GM12801 (cell line): ENCODE results near the gene PLEKHA5.

Source experiments
- TF ChIP-seq, protein P1 (sequence below): IDR thresholded peaks from one replicate; pipeline ENCODE4 v1.5.1; 2011; ENCODE audit warnings: control low read depth; ENCODE audit not compliant: insufficient read length; ENCODE audit errors: extremely low read depth

PLEKHA5 gene

DNA sequence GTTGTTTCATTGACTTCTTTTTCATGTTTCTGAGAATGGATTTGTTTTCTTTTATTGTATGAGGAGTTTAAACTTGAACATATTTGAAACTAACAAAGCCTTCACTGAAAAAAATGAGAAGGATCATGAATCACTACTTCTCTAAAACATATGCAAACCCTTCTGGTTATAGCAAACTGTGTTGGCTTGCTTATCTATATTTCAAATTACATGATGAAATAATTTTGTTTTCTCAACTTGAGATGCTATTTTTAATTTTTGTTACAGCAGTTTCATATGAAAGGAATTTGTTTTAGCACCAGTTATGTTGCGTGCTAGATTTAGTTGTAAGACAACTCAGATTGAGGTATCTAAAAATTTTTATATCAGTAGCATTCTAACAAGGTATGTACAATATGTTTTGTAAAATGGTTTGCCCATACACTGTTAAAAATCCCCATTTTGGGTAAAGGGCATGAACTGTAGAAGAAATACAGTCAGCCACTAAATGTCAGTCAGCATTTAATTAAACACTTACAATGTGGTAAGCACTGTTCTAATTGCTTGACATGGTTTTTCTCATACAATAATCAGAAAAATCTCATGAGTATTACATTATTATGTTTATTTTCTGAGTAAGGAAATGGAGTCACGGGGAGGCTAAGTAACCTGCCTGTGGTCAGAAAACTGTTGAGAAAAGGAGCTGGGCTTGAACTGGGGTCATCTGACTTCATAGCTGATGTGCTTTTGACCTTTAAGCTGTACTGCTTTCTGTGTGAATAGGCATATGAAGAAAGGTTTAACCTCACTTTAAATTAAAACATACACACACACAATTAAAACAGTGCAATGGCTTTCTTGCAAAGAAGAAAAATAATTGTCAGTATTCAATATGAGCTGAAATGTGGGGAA, 105.7 kb downstream of the PLEKHA5 start:
- TF ChIP-seq, protein P1, sequence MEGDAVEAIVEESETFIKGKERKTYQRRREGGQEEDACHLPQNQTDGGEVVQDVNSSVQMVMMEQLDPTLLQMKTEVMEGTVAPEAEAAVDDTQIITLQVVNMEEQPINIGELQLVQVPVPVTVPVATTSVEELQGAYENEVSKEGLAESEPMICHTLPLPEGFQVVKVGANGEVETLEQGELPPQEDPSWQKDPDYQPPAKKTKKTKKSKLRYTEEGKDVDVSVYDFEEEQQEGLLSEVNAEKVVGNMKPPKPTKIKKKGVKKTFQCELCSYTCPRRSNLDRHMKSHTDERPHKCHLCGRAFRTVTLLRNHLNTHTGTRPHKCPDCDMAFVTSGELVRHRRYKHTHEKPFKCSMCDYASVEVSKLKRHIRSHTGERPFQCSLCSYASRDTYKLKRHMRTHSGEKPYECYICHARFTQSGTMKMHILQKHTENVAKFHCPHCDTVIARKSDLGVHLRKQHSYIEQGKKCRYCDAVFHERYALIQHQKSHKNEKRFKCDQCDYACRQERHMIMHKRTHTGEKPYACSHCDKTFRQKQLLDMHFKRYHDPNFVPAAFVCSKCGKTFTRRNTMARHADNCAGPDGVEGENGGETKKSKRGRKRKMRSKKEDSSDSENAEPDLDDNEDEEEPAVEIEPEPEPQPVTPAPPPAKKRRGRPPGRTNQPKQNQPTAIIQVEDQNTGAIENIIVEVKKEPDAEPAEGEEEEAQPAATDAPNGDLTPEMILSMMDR, result no peak

DNA sequence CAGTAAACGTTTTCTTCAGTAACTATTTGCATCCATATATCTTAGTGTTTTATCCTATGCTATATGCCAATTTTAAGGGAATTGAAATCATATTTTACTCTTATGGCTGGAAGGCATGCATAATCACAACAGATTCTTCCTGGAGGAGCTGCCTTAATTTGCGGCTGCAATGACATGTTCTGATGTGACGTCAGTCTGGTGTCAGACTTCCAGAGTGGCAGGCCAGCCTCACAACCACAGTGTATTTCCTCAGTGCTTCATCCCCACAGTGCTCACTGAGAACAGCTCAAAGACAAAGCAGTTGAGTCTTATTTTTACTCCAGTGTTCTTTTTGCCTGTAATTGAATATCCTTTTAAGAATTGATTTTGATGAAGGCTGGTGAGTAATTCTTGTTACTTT, 107.1 kb downstream of the PLEKHA5 start:
- TF ChIP-seq, protein P1, result no peak

DNA sequence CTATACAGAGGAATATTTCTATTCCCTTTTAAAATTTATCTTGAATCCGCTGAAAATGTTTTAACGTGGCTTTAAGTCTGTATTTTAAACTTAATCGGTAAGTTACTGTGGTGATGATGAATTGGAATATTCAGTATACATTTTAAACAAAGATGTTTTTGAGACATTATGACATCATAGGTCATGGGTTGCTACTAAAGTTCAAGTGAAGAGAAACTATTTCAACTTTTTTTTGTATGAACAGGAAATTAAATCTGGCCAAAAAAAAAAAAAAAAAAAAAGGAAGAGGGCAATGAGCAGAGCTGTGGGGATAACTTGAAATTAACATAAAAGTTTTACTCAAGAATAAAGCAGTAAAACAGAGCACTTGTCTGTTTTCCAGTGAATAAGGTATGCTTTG, 109.0 kb downstream of the PLEKHA5 start:
- TF ChIP-seq, protein P1, result no peak

DNA sequence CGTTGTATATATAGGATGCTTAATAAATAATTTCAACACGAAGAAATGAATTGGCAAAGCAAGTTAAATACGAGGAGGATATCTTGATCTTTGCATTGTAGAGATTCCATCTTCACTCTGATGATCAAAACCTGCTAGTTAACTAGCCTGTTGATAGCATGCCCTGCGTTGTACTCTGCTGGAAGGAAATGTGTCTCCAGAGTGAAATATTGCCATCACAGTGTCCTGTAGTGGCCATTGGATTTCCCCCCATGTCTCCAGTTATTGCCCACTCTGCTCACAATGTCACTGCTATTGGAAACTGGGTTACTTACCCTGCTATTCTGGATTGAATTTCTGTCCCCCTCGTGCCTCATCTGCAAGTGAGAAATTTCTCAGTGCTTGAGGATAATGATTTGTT, 109.6 kb downstream of the PLEKHA5 start:
- TF ChIP-seq, protein P1, result no peak

DNA sequence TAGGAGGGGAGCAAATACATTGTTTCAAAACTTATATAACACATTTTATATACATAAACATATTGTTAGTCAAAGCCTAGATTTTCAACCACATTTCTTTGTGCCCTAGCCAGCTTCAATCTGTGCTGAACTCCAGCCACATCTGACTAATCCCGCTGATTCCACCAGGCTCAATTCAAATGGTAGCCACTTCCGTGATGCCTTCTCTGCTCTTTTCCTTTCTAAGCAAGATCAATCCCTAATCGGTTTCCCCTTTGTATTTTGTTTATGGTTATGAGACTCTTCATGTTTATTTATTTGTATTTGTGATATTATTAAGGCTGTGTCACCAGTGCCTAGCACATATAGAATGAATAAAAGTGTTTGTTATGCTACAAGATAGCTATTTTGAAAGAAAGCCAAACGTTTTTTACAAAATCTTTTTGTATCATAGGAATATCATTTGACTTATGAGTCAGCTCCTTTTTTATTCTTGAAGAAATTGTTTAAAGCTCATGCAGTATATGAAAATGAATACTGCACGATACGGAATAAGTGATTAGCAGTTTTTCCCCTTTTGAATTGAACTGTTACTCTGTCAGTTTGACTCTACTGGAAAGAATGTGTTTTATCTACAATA, 110.2 kb downstream of the PLEKHA5 start:
- TF ChIP-seq, protein P1, result no peak

DNA sequence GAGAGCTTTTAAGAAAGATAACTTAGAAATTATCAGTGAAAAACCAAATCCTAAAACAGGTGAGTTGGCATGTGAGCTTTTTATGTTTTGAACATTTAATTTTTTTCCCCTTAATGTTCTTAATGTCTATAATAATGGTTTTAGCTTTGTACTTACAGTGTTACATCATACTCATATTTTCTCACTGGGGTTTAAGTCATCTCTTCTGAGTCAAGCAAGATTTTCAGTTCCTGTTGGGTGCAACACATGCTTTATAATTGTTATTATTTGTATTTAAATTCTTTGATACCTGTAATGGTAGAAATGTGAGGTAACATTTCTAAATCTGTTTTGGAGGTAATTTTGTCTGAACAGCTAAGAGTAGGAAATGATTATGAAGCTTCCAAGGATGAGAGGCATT, 113.0 kb downstream of the PLEKHA5 start:
- TF ChIP-seq, protein P1, result no peak

DNA sequence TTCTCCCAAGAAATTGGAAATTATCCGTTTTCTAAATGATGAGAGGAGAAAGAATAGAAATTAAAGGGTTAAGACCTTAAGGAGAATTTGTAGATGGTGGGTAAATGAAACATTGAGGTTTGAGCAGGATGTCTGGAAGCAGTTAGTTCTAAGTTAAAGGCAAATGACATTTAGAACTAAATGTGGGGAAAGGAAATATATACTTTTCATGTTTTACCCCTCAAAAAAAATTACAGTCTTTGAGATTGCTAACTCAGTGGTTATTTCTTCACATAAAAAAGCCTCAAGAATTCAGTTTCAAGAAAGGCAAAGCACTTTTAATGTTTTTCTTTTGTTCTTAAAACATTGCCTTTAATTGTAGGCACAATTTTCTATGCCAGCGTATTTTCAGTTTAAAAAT, 114.0 kb downstream of the PLEKHA5 start:
- TF ChIP-seq, protein P1, result no peak
